GM18517 (cell line): ENCODE results near the gene SIX6.

ENCODE experiments used
- ATAC-seq: cut with Tn5 transposase; IDR thresholded peaks from one replicate; pipeline ENCODE4 v1.9.1; 2021; ENCODE audit warnings: mild to moderate bottlenecking, moderate library complexity; ENCODE audit not compliant: unreplicated experiment

SIX6 gene

DNA sequence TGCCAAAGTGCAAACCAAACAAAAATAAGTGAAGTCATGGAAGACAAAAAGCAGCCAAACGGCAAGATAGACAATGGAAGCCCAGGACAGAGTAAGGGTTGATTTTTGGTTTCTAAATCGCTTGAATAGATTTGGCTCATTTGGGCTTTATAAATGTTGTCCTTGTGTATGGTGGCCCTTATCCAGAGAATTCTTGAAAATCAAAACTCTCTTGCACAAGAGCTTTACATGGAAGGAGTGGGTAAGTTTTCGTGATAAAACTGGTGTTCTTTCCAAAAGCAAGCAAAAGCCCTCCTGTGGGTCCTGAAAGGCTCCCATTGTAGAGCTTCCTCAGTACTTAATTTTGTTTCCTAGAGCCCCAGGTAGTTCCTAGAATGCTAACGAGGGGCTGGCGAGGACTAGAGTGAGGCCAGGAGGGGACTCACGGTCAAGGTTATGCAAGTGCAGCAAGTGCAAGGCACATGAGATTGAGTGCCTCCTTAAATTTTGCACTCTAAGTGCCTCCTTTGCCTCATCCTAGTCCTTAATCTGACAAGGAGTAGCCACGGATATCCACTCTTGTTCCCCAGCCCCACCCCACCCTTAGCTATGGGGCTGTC lies 4.1 kb downstream of the SIX6 start:
- no peak for ATAC-seq

DNA sequence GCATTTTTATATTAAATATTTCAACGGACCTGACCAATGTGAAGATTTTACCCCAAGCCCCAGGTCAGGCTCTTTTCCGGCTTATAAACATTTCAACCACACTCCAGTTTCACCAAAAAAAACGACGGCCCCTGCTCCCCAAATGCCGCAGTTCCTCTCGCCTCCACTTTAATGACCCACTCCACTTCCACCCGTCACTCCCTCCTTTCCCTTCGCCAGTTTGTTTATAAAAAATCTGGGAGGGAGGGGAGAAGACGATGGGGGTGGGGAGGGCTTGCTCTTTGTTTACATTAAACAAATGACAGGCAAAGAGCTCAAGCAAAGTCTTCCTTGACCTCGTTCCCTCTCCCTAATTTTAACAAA lies 5.4 kb downstream of the SIX6 start:
- ATAC-seq, result no peak

DNA sequence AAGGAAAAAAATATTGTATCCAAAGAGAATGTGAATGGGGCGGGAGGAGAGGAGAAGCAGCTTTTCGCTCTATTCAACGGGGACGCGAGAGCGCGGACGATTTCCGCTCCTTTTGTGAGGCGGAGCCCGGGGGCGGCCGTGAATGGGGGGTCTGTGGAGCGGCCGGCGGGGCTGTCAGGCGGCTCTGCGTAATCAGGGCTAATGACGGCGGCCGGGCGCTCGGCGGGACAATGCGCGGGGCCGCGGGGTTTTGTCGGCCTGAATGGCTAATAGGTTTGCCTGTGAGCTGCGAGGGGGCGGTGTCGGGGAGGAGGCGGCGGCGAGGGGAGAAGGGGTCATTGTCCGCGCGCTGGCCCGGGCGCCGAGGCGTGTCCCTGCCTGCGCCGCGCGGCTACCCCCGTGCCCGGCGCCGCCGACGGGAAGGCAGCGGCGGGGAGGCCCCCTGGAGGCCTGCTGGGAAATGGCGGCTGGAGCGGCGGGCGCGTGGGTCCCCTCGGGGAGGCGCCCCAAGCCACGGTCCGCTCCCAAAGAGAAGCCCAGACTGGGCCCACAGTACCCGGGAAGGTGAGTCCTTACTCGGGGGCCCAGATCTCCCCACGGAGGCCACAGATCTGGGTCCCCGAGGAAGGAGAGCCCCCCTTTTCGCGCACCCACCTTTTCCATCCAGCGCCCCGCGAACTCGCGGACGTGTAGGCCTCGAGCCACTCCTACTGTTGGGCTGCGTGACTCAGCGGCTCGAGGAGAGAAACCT lies 6.0 kb downstream of the SIX6 start:
- ATAC-seq, result no peak

DNA sequence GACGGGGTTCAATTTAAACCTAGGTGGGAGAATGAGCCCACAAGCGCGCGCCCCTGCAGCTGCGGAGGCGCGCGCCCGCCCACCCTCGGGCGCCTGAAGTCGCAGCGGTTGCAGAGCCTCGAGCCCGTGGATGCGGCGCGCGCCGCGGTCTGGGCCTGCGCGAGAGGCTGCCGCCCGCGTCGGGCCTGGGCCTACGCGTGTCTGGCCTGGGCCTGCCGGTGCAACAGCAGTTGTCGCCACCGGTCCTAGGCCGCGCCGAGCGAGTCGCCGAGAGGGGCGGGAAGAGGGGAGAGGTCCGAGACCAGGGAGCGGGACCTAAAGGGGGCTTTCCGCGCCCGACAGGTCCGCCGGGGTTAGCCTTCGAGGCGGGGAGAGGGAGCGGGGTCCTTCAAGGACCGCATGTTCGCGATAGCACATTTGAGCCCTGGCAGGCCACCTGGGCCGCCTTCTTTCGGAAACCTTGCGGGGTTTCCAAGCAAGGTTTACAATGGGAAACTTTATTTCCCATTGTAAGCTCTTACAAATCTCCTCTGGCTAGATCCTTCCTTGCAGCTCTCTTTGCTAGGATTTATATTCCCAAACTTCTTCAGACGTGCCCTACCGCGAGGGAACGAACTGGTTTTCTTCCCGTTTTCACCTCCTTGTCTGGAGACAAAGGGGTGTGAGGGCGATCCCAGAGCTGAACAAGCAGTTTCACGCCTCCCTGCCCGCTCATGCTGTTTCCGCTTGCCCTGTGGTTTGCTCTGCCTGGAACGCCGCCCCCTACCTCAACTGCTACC lies 6.8 kb downstream of the SIX6 start:
- ATAC-seq, result no peak

DNA sequence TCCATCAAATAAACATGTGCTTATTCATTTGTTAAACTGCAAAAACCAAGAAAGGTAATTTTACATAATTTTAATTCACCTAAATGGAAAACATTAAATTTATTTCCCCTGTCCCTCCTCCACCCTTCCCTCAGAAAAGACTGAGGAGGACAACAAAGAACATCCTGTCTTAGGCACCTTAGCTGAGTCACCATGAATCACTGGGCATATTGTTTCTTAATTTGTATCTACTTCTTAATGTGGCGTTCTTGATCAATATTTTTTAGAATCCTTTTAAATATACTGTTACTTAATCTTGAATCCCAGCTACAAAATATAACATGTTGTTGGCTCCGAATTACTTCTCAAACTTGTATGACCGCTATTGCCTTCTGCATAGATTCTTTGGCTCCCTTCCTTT lies 23.5 kb downstream of the SIX6 start:
- no peak for ATAC-seq

DNA sequence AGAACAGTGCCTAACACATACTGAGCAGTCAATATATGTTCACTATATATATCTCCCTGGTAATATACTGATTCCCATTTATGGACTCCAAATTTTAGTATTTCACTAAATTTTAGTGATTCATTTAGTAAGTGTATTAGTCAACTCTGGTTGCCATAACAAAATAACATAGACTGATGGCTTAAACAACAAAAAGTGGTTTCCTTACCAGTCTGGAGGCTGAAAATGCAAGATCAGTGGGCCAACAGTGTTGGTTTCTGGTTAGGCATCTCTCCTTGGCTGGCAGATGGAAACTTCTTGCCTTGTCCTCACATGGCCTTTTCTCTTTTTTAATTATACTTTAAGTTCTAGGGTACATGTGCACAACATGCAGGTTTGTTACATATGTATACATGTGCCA lies 28.7 kb downstream of the SIX6 start:
- no peak for ATAC-seq

DNA sequence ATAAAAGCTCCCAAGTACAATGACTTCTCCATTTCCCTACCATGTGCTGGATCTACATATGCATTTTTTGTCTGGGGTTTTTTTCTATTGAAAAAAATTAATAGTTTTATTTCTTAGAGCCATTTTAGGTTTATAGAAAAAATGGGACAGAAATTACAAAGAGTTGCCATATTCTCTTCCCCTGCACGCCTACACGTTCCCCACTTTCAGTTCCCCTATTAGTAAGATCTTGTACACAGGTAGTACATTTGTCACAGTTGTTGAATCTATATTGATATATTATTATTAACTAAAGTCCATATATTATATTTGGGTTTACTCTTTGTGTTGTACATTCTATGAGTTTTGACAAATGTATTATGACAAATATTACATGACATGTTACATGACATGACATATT lies 35.7 kb downstream of the SIX6 start:
- no peak for ATAC-seq

DNA sequence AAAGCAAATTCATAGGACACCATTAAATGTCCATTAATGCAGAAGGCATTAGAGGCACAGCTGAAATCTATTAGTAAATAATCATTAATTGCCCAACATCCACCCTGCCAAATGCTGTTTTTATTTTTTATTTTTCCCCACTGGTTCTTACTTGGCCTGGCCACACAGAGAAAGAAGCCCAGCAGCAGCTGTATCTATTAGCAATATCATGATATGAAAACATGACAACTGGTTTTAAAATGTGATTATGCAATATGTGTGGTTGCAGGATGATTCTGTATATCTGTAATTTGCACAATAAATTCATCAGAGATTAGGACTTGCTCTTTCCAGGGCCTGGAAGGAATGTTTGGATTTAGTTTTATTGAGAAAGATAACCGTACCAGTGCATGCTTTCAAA lies 44.9 kb downstream of the SIX6 start:
- no peak for ATAC-seq

DNA sequence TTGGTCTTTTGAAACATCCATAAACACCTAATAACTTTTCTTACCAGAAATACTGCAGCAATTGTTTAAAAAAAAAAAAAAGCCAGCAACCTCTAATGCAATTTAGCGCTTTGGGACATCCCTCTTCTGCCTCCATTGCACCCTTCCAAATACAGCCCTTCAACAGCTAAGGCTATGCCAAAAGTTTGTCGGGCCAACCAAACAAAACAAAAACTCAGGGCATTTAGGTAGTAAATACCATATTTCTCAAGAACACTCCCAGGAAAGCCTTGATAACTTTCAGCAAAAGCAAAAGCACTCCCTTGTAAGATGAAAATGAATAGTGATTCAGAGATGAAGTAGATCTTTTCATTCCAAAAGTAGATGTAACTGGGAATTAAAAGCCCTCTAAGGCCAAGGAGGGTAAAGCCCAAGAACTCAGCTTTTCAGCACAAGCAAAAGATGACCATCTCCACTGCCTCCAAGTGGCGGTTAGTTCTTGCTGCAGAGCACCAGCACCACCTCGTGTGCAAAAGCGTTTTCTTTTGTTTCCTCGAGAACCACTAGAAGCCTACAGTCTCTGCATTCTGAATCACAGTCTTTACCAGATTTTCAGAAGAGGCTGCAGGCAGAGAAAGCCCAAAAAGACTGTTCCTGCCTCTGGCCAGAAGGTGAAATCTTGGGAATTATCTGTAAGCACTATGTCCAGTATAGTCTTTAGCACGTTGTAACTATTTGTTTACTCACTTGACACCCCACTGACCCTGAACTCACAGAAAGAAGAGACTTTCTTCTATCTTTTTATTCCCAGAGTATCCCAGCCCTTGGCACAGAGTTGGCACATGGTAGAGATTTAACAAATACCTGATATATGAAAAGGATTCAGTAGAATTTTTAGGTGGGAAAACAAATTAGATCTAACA lies 53.1 kb downstream of the SIX6 start:
- no peak for ATAC-seq
